Measurements from ENCODE around the gene GPANK1. TPM values are rescaled to one million over a fixed set of nuclear protein-coding genes. Genes with fewer than 3 reads are reported as not detected.

Gene GPANK1
- total and polyA plus RNA-seq, 9 of the 15 experiments (the other 6 are each of a cell fraction or from before 2014, with no cell fraction given): 32.2 to 111 (median 46.3) TPM

GRCh38 chr6:31701666-31702404, 37.0 kb upstream of the GPANK1 start (continued):
- TF ChIP-seq FOXK2 (conservative IDR thresholded peaks at IDR 0.05 in 1 of 2, IDR thresholded peaks at IDR 0.05 in 1 of 2; ENCODE audit: low read depth in 2 of 2) (0 out of 4 replicates have a peak, but pooled peaks of 1 of the 2 experiments have one; percentile 11), RBM22 (IDR thresholded peaks at IDR 0.05; ENCODE audit: low read depth, low read length, poor library complexity, severe bottlenecking) (no peak), ELF4 (CRISPR knock-in tag; IDR thresholded peaks at IDR 0.05) (no peak), SRF (CRISPR knock-in tag; IDR thresholded peaks at IDR 0.05) (0 out of 4 replicates have a peak, but pooled peaks of 1 of the 2 experiments have one; percentile 1), ZNF41 (CRISPR knock-in tag; conservative IDR thresholded peaks at IDR 0.05) (no peak), ZBTB49 (CRISPR knock-in tag; IDR thresholded peaks at IDR 0.05; ENCODE audit: borderline replicate concordance) (peak; percentile 84; the same call in 1 of the 2 replicates), YY1 (IDR thresholded peaks at IDR 0.05; ENCODE audit: borderline replicate concordance in 1 of 3, control insufficient read depth in 1 of 3, extremely low read depth in 1 of 3, insufficient read depth in 3 of 3, insufficient read length in 1 of 3, insufficient replicate concordance in 2 of 3, low read depth in 1 of 3, low read length in 2 of 3) (peak in 1 of 3 experiments; percentile 8), XRCC3 (IDR thresholded peaks at IDR 0.05) (no peak), JUN (IDR thresholded peaks at IDR 0.05; ENCODE audit: borderline replicate concordance, low read depth, low read length) (no peak), JUN (CRISPR knock-in tag; IDR thresholded peaks at IDR 0.05; ENCODE audit: borderline replicate concordance) (peak; percentile 89; the same call in 1 of the 2 replicates), E2F4 (CRISPR knock-in tag; IDR thresholded peaks at IDR 0.05; ENCODE audit: low read depth) (peak; percentile 64; the same call in 1 of the 2 replicates), STAG1 (CRISPR knock-in tag; IDR thresholded peaks at IDR 0.05; ENCODE audit: borderline replicate concordance) (0 out of 2 replicates have a peak, but pooled peaks have one; percentile 2), NELFE (IDR thresholded peaks at IDR 0.05; ENCODE audit: insufficient read depth, insufficient read length) (no peak), CREM (IDR thresholded peaks at IDR 0.05; ENCODE audit: low read depth) (peak; percentile 45; the same call in 1 of the 2 replicates), WHSC1 (IDR thresholded peaks at IDR 0.05; ENCODE audit: low read length) (peak; percentile 64), TFAP4 (CRISPR knock-in tag; IDR thresholded peaks at IDR 0.05; ENCODE audit: borderline replicate concordance) (peak; percentile 82; the same call in 1 of the 2 replicates), JUNB (CRISPR knock-in tag; conservative IDR thresholded peaks at IDR 0.05) (no peak), MCM5 (IDR thresholded peaks at IDR 0.05; ENCODE audit: low read depth) (no peak), E4F1 (CRISPR knock-in tag; IDR thresholded peaks at IDR 0.05; ENCODE audit: borderline replicate concordance) (0 out of 2 replicates have a peak, but pooled peaks have one; percentile 21)
